SJSA1 (cell line): ENCODE measurements around the gene CCNDBP1. TPM values are rescaled to one million over a fixed set of nuclear protein-coding genes. Genes with fewer than 3 reads are reported as not detected.
A peak's percentile ranks its signal among the peaks of the same experiment; 100 is the strongest.
"Not testable (repeated sequence)": the region's sequence is repeated elsewhere in the genome, so short reads cannot be mapped to it uniquely, and the experiment has no call there.

Source experiments
- DNase-seq, 2 experiments: peaks; one replicate each; pipeline ENCODE4 v3.0.0-alpha.2; 2015 to 2020; ENCODE audit warnings: low spot score in 2 of 2, low read depth in 1 of 2
- H3K27ac ChIP-seq: fragments of 250-450 bp; sonication (Bioruptor Pico); 2 replicates; pipeline ENCODE4 v1.5.1; 2020; ENCODE audit warnings: mild to moderate bottlenecking, moderate library complexity
- H3K27me3 ChIP-seq: fragments of 250-450 bp; sonication (Bioruptor Pico); replicated peaks from 2 replicates; pipeline ENCODE4 v1.5.1; 2020; ENCODE audit warnings: mild to moderate bottlenecking, moderate library complexity
- H3K36me3 ChIP-seq: fragments of 250-450 bp; sonication (Bioruptor Pico); 2 replicates; pipeline ENCODE4 v1.5.1; 2020; ENCODE audit warnings: mild to moderate bottlenecking
- H3K4me1 ChIP-seq: fragments of 250-450 bp; sonication (Bioruptor Pico); replicated peaks from 2 replicates; pipeline ENCODE4 v1.6.1; 2021; ENCODE audit warnings: mild to moderate bottlenecking
- H3K4me3 ChIP-seq: fragments of 250-450 bp; sonication (Bioruptor Pico); 2 replicates; pipeline ENCODE4 v1.5.1; 2020; ENCODE audit warnings: mild to moderate bottlenecking
- H3K9me3 ChIP-seq: fragments of 250-450 bp; sonication (Bioruptor Pico); replicated peaks from 2 replicates; pipeline ENCODE4 v1.5.1; 2020; ENCODE audit warnings: mild to moderate bottlenecking
- total RNA-seq: library from RNA; depleted of rRNA; stranded (reverse); fragments of >200 nt; shearing (Covaris generic); gene quantifications from 2 replicates; pipeline ENCODE4 v1.2.3, GENCODE V29; 2014

Gene CCNDBP1
- total RNA-seq, 1 experiment from 2014 or later: 103 TPM

GRCh38 chr15:43175656-43176309, 9.4 kb upstream of the CCNDBP1 start:
- H3K27ac ChIP-seq, H3K36me3 ChIP-seq, H3K9me3 ChIP-seq, H3K27me3 ChIP-seq, H3K4me3 ChIP-seq, DNase-seq, H3K4me1 ChIP-seq: not testable (repeated sequence)

GRCh38 chr15:43177147-43177546, 8.1 kb upstream of the CCNDBP1 start:
- not testable (repeated sequence) for H3K36me3 ChIP-seq, H3K27me3 ChIP-seq, DNase-seq, H3K27ac ChIP-seq, H3K4me1 ChIP-seq, H3K4me3 ChIP-seq, H3K9me3 ChIP-seq

DNA sequence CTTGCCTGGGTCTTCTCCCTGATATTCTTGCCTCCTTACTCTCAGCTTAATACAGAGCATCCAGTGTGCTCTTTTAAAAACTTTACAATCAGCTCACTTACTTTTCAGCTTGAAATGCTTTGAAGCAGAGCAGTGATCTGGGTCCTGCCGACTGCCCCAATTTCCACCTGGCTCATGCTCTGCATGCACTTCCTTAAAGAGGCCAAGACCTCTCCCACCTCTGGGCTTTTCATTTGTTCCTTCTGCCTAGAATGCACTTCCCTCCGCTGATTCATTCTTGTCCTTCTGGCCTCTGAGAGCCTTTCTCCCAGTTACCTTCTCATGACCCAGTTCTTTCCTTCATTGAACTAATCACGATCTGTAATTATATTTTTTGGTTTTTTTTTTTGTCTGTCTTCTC, 1.9 kb upstream of the CCNDBP1 start:
- H3K27ac ChIP-seq: no peak overlapping the region
- no peak for DNase-seq
- no peaks in the 10 kb centered on the region for H3K9me3 ChIP-seq
- H3K4me1 ChIP-seq: 0 out of 2 replicates have a peak, but pooled peaks cover 3% of the 10 kb centered on the region
- no peaks in the 10 kb centered on the region for H3K27me3 ChIP-seq
- no peak overlapping the region for H3K4me3 ChIP-seq
- H3K36me3 ChIP-seq: peaks cover 9% of the 10 kb centered on the region

DNA sequence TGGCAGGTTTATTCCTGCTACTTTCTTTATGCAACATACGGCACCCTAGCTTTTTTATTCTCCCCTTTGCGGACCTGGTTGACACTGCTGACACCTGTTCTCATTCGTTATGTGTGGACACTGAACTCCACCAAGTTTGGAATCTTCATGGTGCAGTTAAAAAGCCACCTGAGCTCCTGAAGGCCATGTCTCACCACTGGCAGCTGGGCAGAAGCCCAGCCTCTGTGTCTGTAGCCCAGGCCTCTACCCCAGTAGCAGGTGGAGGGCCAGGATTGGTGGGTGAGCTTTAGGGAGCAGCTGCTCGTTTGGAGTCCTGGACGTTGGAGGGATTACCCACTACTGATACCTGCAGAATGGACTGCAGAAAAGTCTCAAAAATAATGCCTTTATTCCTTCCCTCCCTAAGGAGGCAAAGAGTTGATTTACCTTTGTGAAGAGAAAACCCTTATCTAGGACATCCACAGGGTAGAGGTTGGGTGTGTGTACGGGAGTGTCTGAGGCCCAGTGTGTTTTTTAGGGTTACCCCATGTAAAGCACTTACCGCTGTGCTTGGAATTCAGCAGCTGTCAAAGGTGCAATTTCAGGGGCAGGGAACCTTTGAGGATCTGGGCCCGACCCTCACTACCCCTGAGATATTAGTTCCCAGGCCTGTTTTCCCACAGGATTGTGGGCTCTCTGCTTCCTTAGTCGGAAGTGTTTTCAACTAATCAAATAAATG, 637 bp upstream of the CCNDBP1 start:
- Histone ChIP-seq H3K9me3 (no peaks in the 10 kb centered on the region), H3K27me3 (no peaks in the 10 kb centered on the region), H3K36me3 (peaks cover 15% of the 10 kb centered on the region), H3K27ac (no peak overlapping the region), H3K4me3 (peak overlapping the region; percentile 59), H3K4me1 (0 out of 2 replicates have a peak, but pooled peaks cover 3% of the 10 kb centered on the region)
- DNase-seq: no peak

DNA sequence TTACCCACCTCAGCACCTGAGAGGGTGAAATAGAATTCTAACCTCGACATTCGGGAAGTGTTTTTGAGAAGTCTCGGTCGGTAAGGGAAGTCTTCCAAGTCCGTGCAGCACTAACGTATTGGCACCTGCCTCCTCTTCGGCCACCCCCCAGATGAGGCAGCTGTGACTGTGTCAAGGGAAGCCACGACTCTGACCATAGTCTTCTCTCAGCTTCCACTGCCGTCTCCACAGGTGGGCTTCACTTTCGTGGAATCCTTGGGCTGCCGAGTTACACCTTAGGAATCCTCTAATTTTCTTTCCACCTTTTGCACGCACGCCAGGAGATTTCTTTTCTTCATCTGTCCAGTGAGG, 775 bp downstream of the CCNDBP1 start:
- Histone ChIP-seq H3K36me3 (peaks cover 27% of the 10 kb centered on the region), H3K4me1 (0 out of 2 replicates have a peak, but pooled peaks cover 3% of the 10 kb centered on the region), H3K27ac (no peak overlapping the region), H3K9me3 (no peaks in the 10 kb centered on the region), H3K27me3 (no peaks in the 10 kb centered on the region), H3K4me3 (peak overlapping the region; percentile 59)
- no peak for DNase-seq

DNA sequence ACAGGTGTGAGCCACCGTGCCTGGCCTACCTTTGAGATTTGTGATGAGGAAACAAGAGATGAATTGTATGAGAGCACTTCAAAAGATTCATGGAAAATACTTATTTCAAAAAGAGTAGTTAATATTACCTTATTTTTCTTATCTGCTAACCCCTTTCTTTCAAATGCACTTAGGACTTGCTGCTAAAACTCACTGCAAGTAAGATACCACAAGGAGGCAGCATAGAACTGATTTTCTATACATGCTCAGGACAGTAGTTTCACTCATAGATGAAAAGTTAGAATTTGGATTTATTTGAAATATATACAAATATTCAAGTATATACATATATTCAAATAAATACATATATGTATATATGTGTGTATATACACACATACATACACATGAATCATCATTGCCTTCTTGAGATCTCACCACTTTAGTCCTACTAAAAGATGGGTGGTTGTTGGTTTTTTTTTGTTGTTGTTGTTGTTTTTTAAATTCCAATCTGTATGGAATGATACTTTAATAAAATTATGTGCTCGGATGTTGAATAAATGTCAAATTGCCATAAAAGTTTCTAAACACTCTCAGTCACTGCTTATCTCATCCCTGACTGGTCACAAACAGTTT, 2.4 kb downstream of the CCNDBP1 start:
- Histone ChIP-seq H3K9me3 (no peaks in the 10 kb centered on the region), H3K4me3 (no peak overlapping the region), H3K27ac (no peak overlapping the region), H3K27me3 (no peaks in the 10 kb centered on the region), H3K36me3 (peaks cover 42% of the 10 kb centered on the region), H3K4me1 (0 out of 2 replicates have a peak, but pooled peaks cover 3% of the 10 kb centered on the region)
- DNase-seq: peak in 1 of 2 experiments; percentile 29

DNA sequence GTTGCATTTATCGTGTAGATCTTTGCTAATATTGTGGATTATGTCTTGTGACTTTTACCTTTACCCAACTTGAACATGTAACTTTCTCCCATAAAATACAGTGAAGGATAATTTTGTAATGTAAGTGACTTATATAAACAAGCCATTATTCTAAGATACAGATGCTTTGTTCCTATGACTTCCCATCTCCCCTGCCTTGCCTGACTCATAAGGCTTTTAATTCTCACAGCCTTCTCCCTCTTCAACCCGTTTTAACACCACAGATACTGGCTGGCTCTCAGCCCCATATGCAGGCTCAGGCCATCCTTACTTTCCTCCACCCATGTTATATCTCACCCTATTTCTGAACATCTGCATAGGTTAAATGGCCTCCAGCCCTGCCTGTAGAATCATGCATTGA, 4.1 kb downstream of the CCNDBP1 start:
- no peaks in the 10 kb centered on the region for H3K9me3 ChIP-seq
- H3K4me1 ChIP-seq: 0 out of 2 replicates have a peak, but pooled peaks cover 3% of the 10 kb centered on the region
- no peaks in the 10 kb centered on the region for H3K27me3 ChIP-seq
- no peak overlapping the region for H3K27ac ChIP-seq
- peaks cover 53% of the 10 kb centered on the region for H3K36me3 ChIP-seq
- no peak for DNase-seq
- no peak overlapping the region for H3K4me3 ChIP-seq

DNA sequence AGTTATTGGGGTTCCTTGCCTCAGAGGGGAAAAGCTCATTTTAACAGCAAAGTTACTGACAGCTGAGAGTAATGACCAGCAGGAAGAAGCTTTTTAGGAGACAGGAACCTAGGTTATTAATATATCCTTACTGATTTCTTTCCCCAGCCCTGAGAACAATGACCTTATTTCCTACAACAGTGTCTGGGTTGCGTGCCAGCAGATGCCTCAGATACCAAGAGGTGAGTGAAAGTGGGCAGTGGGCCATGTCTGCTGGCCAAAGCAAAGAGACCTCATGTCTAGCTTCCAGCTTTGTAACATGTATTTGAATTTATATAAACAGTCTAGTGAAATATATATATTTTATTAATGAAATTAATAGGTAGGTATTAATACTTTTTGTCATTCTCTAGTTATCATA, 5.0 kb downstream of the CCNDBP1 start:
- H3K27me3 ChIP-seq: no peaks in the 10 kb centered on the region
- no peak for DNase-seq
- H3K27ac ChIP-seq: no peak overlapping the region
- 0 out of 2 replicates have a peak, but pooled peaks cover 3% of the 10 kb centered on the region for H3K4me1 ChIP-seq
- H3K9me3 ChIP-seq: no peaks in the 10 kb centered on the region
- peaks cover 58% of the 10 kb centered on the region for H3K36me3 ChIP-seq
- no peak overlapping the region for H3K4me3 ChIP-seq

- H3K4me3 ChIP-seq: no peak overlapping the region
- H3K27ac ChIP-seq: no peak overlapping the region
- no peak for DNase-seq
- H3K36me3 ChIP-seq: peaks cover 58% of the 10 kb centered on the region
- no peaks in the 10 kb centered on the region for H3K27me3 ChIP-seq
- H3K4me1 ChIP-seq: no peaks in the 10 kb centered on the region
- no peaks in the 10 kb centered on the region for H3K9me3 ChIP-seq
These were observed 8.5 kb downstream of the CCNDBP1 start for GRCh38 chr15:43193710-43194109.

- Histone ChIP-seq H3K9me3 (no peaks in the 10 kb centered on the region), H3K27me3 (no peaks in the 10 kb centered on the region), H3K4me3 (no peak overlapping the region), H3K36me3 (peaks cover 50% of the 10 kb centered on the region), H3K4me1 (no peaks in the 10 kb centered on the region), H3K27ac (no peak overlapping the region)
- DNase-seq: no peak
These were observed 9.6 kb downstream of the CCNDBP1 start for GRCh38 chr15:43194795-43195194.

DNA sequence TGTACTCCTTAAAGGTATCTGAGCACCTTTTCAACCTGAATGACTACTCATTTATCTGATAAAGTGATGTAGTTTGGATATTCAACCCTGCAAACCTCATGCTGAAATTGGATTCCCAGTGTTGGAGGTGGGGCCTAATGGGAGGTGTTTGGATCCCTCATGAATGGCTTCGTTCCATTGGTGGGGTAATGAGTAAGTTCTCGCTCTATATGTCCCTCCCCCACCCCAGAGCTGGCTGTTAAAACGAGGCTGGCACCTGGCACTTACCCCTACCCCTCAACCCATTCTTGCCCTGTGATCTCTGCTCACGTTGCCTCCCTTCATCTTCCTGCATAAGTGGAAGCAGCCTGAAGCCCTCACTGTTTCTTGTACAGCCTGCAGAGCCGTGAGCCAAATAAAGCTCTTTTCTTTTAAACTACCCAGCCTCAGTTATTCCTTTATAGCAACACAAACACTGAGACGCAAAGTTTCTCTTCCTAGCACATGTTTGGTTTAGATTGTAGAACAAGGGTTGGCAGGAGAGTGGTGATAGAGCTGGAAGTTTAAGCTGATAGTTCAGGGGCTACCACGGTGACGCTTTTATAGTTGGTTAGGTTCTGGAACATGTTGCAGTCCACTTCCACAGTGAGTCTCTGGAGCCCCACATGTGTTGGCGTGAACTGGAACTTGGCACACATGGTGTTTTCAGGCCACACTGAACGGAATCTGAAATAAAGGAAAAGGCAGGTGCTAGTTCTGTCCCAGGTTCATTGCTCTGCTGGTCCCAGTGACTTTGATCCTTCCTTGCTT, 11.8 kb downstream of the CCNDBP1 start:
- Histone ChIP-seq H3K9me3 (no peaks in the 10 kb centered on the region), H3K27ac (no peak overlapping the region), H3K27me3 (no peaks in the 10 kb centered on the region), H3K36me3 (peaks cover 33% of the 10 kb centered on the region), H3K4me1 (no peaks in the 10 kb centered on the region), H3K4me3 (no peak overlapping the region)
- no peak for DNase-seq

DNA sequence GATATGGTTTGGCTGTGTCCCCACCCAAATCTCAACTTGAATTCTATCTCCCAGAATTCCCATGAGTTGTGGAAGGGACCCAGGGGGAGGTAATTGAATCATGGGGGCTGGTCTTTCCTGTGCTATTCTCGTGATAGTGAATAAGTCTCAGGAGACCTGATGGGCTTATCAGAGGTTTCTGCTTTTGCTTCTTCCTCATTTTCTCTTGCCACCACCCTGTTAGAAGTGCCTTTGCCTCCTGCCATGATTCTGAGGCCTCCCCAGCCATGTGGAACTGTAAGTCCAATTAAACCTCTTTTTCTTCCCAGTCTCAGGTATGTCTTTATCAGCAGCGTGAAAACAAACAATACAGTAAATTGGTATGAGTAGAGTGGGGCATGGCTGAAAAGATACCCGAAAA, 12.6 kb downstream of the CCNDBP1 start:
- H3K9me3 ChIP-seq, H3K4me3 ChIP-seq, H3K27ac ChIP-seq, H3K27me3 ChIP-seq, H3K4me1 ChIP-seq, DNase-seq: not testable (repeated sequence)
- peaks cover 25% of the 10 kb centered on the region for H3K36me3 ChIP-seq

- not testable (repeated sequence) for H3K4me3 ChIP-seq, H3K4me1 ChIP-seq, H3K9me3 ChIP-seq, DNase-seq, H3K27me3 ChIP-seq, H3K27ac ChIP-seq
- H3K36me3 ChIP-seq: peaks cover 19% of the 10 kb centered on the region
These were observed 13.4 kb downstream of the CCNDBP1 start for GRCh38 chr15:43198556-43198955.

DNA sequence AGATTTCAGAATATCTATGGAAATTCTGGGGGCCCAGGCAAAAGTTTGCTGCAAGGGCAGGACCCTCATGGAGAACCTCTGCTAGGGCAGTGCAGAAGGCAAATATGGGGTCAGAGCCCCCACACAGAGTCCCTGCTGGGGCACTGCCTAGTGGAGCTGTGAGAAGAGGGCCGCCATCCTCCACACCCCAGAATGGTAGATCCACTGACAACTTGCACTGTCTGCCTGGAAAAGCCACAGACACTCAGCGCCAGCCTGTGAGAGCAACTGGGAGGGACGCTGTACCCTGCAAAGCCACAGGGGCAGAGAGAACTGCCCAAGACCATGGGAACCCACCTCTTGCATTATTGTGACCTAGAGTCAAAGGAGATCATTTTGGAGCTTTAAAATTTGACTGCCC, 13.8 kb downstream of the CCNDBP1 start:
- no peak overlapping the region for H3K4me3 ChIP-seq
- DNase-seq: no peak
- no peak overlapping the region for H3K27ac ChIP-seq
- no peaks in the 10 kb centered on the region for H3K4me1 ChIP-seq
- H3K27me3 ChIP-seq: no peaks in the 10 kb centered on the region
- H3K36me3 ChIP-seq: peaks cover 17% of the 10 kb centered on the region
- no peaks in the 10 kb centered on the region for H3K9me3 ChIP-seq
